ENCODE measurements around the gene SLC1A2. TPM values are rescaled to one million over a fixed set of nuclear protein-coding genes. Genes with fewer than 3 reads are reported as not detected.

SLC1A2 gene
- 1 to 10 TPM; 1.7 to 2.4 (median 2.1) TPM for total RNA-seq (2021; fragmentation: NEBNext Ultra II Directional; extraction: Animal tissue kit (Norgen Biotek cat#: 25700))
- long read RNA-seq, partial matches to known transcripts, result 1 of 2 reads
- long read RNA-seq, other reads (novel, unspliced or antisense), result 1 of 2 reads

GRCh38 chr11:35419184-35419829 is at the start of gene SLC1A2:
TSS of gene SLC1A2 (minus strand) at chr11:35419558. CDS start at chr11:35418966, 592 bp downstream.
- H3K9me3 Mint-ChIP-seq, result no peaks in the 10 kb centered on the region
- H3K36me3 Mint-ChIP-seq (ENCODE audit: low read depth), result peaks cover 5% of the 10 kb centered on the region; the same call in 1 of the 2 replicates
- peak within 1 kb of the TSS; percentile 86 for H3K4me3 Mint-ChIP-seq
- 0 out of 2 replicates have a peak within 1 kb of the TSS, but pooled peaks have one; percentile 56 for H3K27ac Mint-ChIP-seq
- TF ChIP-seq CTCF (IDR thresholded peaks at IDR 0.05), result no peak; the same call in 1 of the 2 replicates
- H3K4me1 Mint-ChIP-seq (ENCODE audit: low read depth), result peaks cover 41% of the 10 kb centered on the region
- peak; percentile 30 for DNase-seq
- H3K27me3 Mint-ChIP-seq (ENCODE audit: insufficient read depth), result peaks cover 7% of the 10 kb centered on the region; the same call in 1 of the 2 replicates

- Mint-ChIP-seq H3K27ac (no peak overlapping the region), H3K27me3 (ENCODE audit: insufficient read depth) (no peaks in the 10 kb centered on the region; the same call in 1 of the 2 replicates), H3K36me3 (ENCODE audit: low read depth) (peaks cover 58% of the 10 kb centered on the region), H3K4me1 (ENCODE audit: low read depth) (peaks cover 45% of the 10 kb centered on the region), H3K9me3 (no peaks in the 10 kb centered on the region), H3K4me3 (no peak overlapping the region)
- no peak for DNase-seq
- no peak for TF ChIP-seq CTCF (IDR thresholded peaks at IDR 0.05)
Observed at GRCh38 chr11:35466058-35466457, 46.7 kb upstream of the SLC1A2 start.

GRCh38 chr11:35464308-35464707 is 45.0 kb upstream of the SLC1A2 start:
- no peak for DNase-seq
- Mint-ChIP-seq H3K27me3 (ENCODE audit: insufficient read depth) (no peaks in the 10 kb centered on the region; the same call in 1 of the 2 replicates), H3K9me3 (no peaks in the 10 kb centered on the region), H3K36me3 (ENCODE audit: low read depth) (peaks cover 64% of the 10 kb centered on the region), H3K4me1 (ENCODE audit: low read depth) (peaks cover 46% of the 10 kb centered on the region), H3K4me3 (no peak overlapping the region), H3K27ac (peak overlapping the region; percentile 14; the same call in 1 of the 2 replicates)
- peak; percentile 61; the same call in 1 of the 2 replicates for TF ChIP-seq CTCF (IDR thresholded peaks at IDR 0.05)

GRCh38 chr11:35463331-35463751 is 44.0 kb upstream of the SLC1A2 start:
- H3K27me3 Mint-ChIP-seq (ENCODE audit: insufficient read depth), result no peaks in the 10 kb centered on the region; the same call in 1 of the 2 replicates
- peaks cover 61% of the 10 kb centered on the region for H3K36me3 Mint-ChIP-seq (ENCODE audit: low read depth)
- no peak for DNase-seq
- H3K9me3 Mint-ChIP-seq, result no peaks in the 10 kb centered on the region
- TF ChIP-seq CTCF (IDR thresholded peaks at IDR 0.05), result no peak
- H3K4me1 Mint-ChIP-seq (ENCODE audit: low read depth), result peaks cover 46% of the 10 kb centered on the region
- no peak overlapping the region for H3K4me3 Mint-ChIP-seq
- no peak overlapping the region for H3K27ac Mint-ChIP-seq

DNA sequence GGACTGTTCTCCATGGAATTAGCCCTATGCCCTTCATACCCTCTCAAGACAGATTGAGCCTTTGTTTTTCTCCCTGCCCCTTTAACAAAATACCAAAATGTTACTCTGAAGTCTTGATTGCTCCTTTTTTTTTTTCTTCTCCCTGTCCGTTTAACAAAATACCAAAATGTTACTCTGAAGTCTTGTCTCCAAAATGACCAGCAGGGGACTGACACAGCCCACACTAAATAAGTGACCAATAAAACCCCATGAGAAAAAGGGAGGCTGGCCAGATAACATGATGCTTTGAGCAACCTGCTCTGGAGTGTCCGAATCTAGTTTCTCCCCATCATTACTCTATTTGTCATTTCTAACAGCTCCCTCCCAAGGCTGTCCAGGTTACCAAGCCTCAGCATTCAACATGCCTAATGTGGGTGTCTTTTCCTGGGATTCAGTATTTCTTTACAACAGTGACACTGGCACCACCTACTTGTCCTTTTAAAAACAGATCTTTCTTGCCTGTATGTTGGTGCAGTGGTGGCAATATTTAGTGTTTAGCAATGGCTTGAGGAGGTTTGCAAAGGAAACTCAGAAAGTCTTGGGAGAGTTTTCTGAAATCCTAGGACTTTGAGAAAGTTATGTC is 42.7 kb upstream of the SLC1A2 start:
- peaks cover 48% of the 10 kb centered on the region for H3K36me3 Mint-ChIP-seq (ENCODE audit: low read depth)
- H3K9me3 Mint-ChIP-seq, result no peaks in the 10 kb centered on the region
- no peak overlapping the region for H3K27ac Mint-ChIP-seq
- no peak overlapping the region for H3K4me3 Mint-ChIP-seq
- no peak for DNase-seq
- peak; percentile 57 for TF ChIP-seq CTCF (IDR thresholded peaks at IDR 0.05)
- H3K4me1 Mint-ChIP-seq (ENCODE audit: low read depth), result peaks cover 33% of the 10 kb centered on the region
- H3K27me3 Mint-ChIP-seq (ENCODE audit: insufficient read depth), result no peaks in the 10 kb centered on the region; the same call in 1 of the 2 replicates

Data from HFFc6 (cell line).